Common myeloid progenitor, CD34-positive (primary cell): ENCODE measurements around the gene SHISAL1.

Experiments
- CTCF ChIA-PET: fragments of 350-600 bp; sonication (Branson Sonifier 250); formaldehyde crosslinking; loops from one replicate; lab custom pipeline; 2021; ENCODE audit warnings: antibody characterized with exemption; lab: Charles Lee
- POLR2A ChIA-PET: fragments of 350-600 bp; sonication (Branson Sonifier 250); formaldehyde crosslinking; loops from one replicate; lab custom pipeline; 2021; ENCODE audit warnings: antibody characterized with exemption; lab: Charles Lee
- DNase-seq, 3 donors: peaks; one replicate each; pipeline versions ENCODE4 v3.0.0 to v3.0.0-alpha.2; 2013
- H3K27ac ChIP-seq, 2 experiments: 1 replicate in 1 of 2; 2 replicates in 1 of 2; pipeline ENCODE4 v1.7.0; 2013; ENCODE audit warnings: inconsistent platforms in 2 of 2, low read length in 2 of 2, mild to moderate bottlenecking in 2 of 2, low read depth in 1 of 2, moderate library complexity in 1 of 2; ENCODE audit not compliant: severe bottlenecking in 2 of 2, insufficient read depth in 1 of 2, poor library complexity in 1 of 2
- H3K27me3 ChIP-seq, 5 experiments: replicated peaks in 2 of 5; 1 replicate in 3 of 5; 2 replicates in 2 of 5; pipeline versions ENCODE4 v1.6.1 to v1.7.0; 2013; ENCODE audit warnings: low read length in 4 of 5, mild to moderate bottlenecking in 2 of 5, moderate library complexity in 2 of 5, inconsistent platforms in 1 of 5; ENCODE audit not compliant: insufficient read depth in 5 of 5, control insufficient read depth in 4 of 5
- H3K36me3 ChIP-seq, 4 experiments: 1 replicate in 2 of 4; 2 replicates in 2 of 4; pipeline versions ENCODE4 v1.6.1 to v1.7.0; 2013; ENCODE audit warnings: low read length in 3 of 4, control low read depth in 1 of 4, mild to moderate bottlenecking in 1 of 4; ENCODE audit not compliant: control insufficient read depth in 4 of 4, insufficient read depth in 4 of 4
- H3K4me1 ChIP-seq, 4 experiments: 1 replicate in 3 of 4; 2 replicates in 1 of 4; pipeline versions ENCODE4 v1.6.1 to v1.7.1; 2013; ENCODE audit warnings: low read length in 3 of 4, mild to moderate bottlenecking in 3 of 4, control low read depth in 1 of 4, inconsistent platforms in 1 of 4, moderate library complexity in 1 of 4; ENCODE audit not compliant: control insufficient read depth in 4 of 4, insufficient read depth in 4 of 4; ENCODE audit errors: control extremely low read depth in 1 of 4
- H3K4me3 ChIP-seq, 7 experiments: 1 replicate in 4 of 7; 2 replicates in 3 of 7; pipeline versions ENCODE4 v1.5.1 to v1.7.0; 2013; ENCODE audit warnings: mild to moderate bottlenecking in 7 of 7, low read length in 6 of 7, moderate library complexity in 6 of 7, inconsistent platforms in 2 of 7, low read depth in 2 of 7, control low read depth in 1 of 7; ENCODE audit not compliant: insufficient read depth in 4 of 7, control insufficient read depth in 1 of 7; ENCODE audit errors: extremely low read depth in 1 of 7
- H3K9me3 ChIP-seq, 5 experiments: 1 replicate in 4 of 5; 2 replicates in 1 of 5; pipeline versions ENCODE4 v1.6.1 to v1.7.1; 2013; ENCODE audit warnings: low read length in 4 of 5, mild to moderate bottlenecking in 2 of 5, inconsistent platforms in 1 of 5, low read depth in 1 of 5, moderate library complexity in 1 of 5; ENCODE audit not compliant: control insufficient read depth in 4 of 5, insufficient read depth in 2 of 5; ENCODE audit errors: control extremely low read depth in 1 of 5
- WGBS: methylation state at CpG from one replicate; pipeline ENCODE4 v1.1.5; 2013; ENCODE audit not compliant: insufficient coverage; 5-methylcytosine and 5-hydroxymethylcytosine counted together

SHISAL1 gene

GRCh38 chr22:44229809-44230208 is 82.9 kb downstream of the SHISAL1 start:
- POLR2A ChIA-PET = no interaction called here

GRCh38 chr22:44229331-44229730 is 83.4 kb downstream of the SHISAL1 start:
- peaks cover 0 to 9% (median 0%) of the 10 kb centered on the region in 5 experiments for H3K27me3 ChIP-seq
- no peak for DNase-seq
- no peaks in the 10 kb centered on the region for H3K36me3 ChIP-seq
- ChIA-PET POLR2A (no interaction called here), CTCF (no interaction called here)
- no peaks in the 10 kb centered on the region for H3K4me1 ChIP-seq
- peaks cover 0 to 9% (median 4%) of the 10 kb centered on the region in 5 experiments for H3K9me3 ChIP-seq
- H3K4me3 ChIP-seq = no peak overlapping the region
- no peak overlapping the region for H3K27ac ChIP-seq
- 100% methylated on average over 1 of the region's 3 CpGs for WGBS

More at GRCh38 chr22:44229809-44230208, 82.9 kb downstream of the SHISAL1 start:
- Histone ChIP-seq H3K27ac (no peak overlapping the region), H3K27me3 (peaks cover 0 to 9% (median 0%) of the 10 kb centered on the region in 5 experiments), H3K4me1 (no peaks in the 10 kb centered on the region), H3K36me3 (no peaks in the 10 kb centered on the region), H3K9me3 (peaks cover 0 to 9% (median 4%) of the 10 kb centered on the region in 5 experiments), H3K4me3 (no peak overlapping the region)
- 100% methylated on average over 1 of the region's 2 CpGs for WGBS
- no peak for DNase-seq
- CTCF ChIA-PET = no interaction called here

- no peaks in the 10 kb centered on the region for H3K36me3 ChIP-seq
- peaks cover 0 to 9% (median 4%) of the 10 kb centered on the region in 5 experiments for H3K9me3 ChIP-seq
- ChIA-PET POLR2A (no interaction called here), CTCF (no interaction called here)
- H3K4me3 ChIP-seq = no peak overlapping the region
- no peaks in the 10 kb centered on the region for H3K4me1 ChIP-seq
- H3K27me3 ChIP-seq = peaks cover 0 to 9% (median 3%) of the 10 kb centered on the region in 5 experiments
- 85% methylated on average over 8 of the region's 8 CpGs for WGBS
- no peak overlapping the region for H3K27ac ChIP-seq
- DNase-seq = no peak
Measured at GRCh38 chr22:44225812-44226211, 86.9 kb downstream of the SHISAL1 start.

GRCh38 chr22:44225091-44225689 is 87.6 kb downstream of the SHISAL1 start:
- peaks cover 0 to 9% (median 4%) of the 10 kb centered on the region in 5 experiments for H3K9me3 ChIP-seq
- H3K4me1 ChIP-seq = no peaks in the 10 kb centered on the region
- ChIA-PET CTCF (no interaction called here), POLR2A (no interaction called here)
- no peak overlapping the region for H3K27ac ChIP-seq
- H3K4me3 ChIP-seq = no peak overlapping the region
- peaks cover 0 to 9% (median 3%) of the 10 kb centered on the region in 5 experiments for H3K27me3 ChIP-seq
- no peaks in the 10 kb centered on the region for H3K36me3 ChIP-seq
- WGBS = 80% methylated on average over 10 of the region's 11 CpGs
- no peak for DNase-seq

GRCh38 chr22:44224166-44224565 is 88.6 kb downstream of the SHISAL1 start:
- ChIA-PET CTCF (no interaction called here), POLR2A (no interaction called here)
- Histone ChIP-seq H3K4me1 (no peaks in the 10 kb centered on the region), H3K27ac (no peak overlapping the region), H3K36me3 (no peaks in the 10 kb centered on the region), H3K9me3 (peaks cover 0 to 7% (median 0%) of the 10 kb centered on the region in 5 experiments), H3K27me3 (peaks cover 0 to 9% (median 3%) of the 10 kb centered on the region in 5 experiments), H3K4me3 (no peak overlapping the region)
- WGBS = 75% methylated on average over 7 of the region's 12 CpGs
- no peak for DNase-seq

- Histone ChIP-seq H3K4me1 (no peaks in the 10 kb centered on the region), H3K4me3 (no peak overlapping the region), H3K36me3 (no peaks in the 10 kb centered on the region), H3K9me3 (no peaks in the 10 kb centered on the region), H3K27me3 (peaks cover 0 to 9% (median 3%) of the 10 kb centered on the region in 5 experiments), H3K27ac (no peak overlapping the region)
- DNase-seq = no peak
- WGBS = 95% methylated on average over 11 of the region's 11 CpGs
- CTCF ChIA-PET = interaction anchor here (0.7 to 1.2 kb wide), 2 partner anchors 20 to 87 kb away, joined by 3 read pairs; no protein-coding TSS in a partner anchor
- POLR2A ChIA-PET = interaction anchor here (1.6 kb wide), 1 partner anchor 14 kb away, joined by 3 read pairs; no protein-coding TSS in a partner anchor
Measured at GRCh38 chr22:44221710-44222475, 90.9 kb downstream of the SHISAL1 start.
